Measurements from ENCODE around the gene SIRT2.
"Not testable (repeated sequence)": the region's sequence is repeated elsewhere in the genome, so short reads cannot be mapped to it uniquely, and the experiment has no call there.

Gene SIRT2

DNA sequence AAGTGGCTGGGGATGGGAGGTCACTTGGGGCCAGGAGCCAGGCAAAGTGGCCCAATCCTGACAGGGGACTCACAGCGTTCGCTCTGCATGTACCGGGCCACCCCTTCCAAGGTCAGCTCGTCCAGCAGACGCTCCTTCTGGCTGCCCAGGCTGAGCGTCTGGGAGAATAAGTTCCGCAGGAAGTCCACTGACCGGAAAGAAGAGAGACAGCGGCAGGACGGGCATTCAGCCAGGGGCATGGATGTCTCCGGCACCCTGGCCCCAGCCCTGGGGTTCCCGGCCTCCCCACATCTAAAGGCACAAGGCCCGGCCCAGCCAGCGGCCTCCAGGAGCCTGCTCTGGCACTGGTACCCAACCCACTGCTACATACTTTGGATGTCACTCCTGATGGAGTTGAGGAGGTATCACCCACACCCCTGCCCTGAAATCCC, 6.1 kb downstream of the SIRT2 start:
- H3K9me3 Mint-ChIP-seq, result no peaks in the 10 kb centered on the region
- H3K27ac Mint-ChIP-seq, result no peak overlapping the region
- ATAC-seq (replicated peaks) (no peak), DNase-seq (no peak)
- H3K4me1 Mint-ChIP-seq, result peaks cover 18 to 31% of the 10 kb centered on the region in 2 donors
- H3K36me3 Mint-ChIP-seq, result peaks cover 22 to 23% of the 10 kb centered on the region in 2 donors
- no peaks in the 10 kb centered on the region for H3K27me3 Mint-ChIP-seq
- no peak overlapping the region for H3K4me3 Mint-ChIP-seq

DNA sequence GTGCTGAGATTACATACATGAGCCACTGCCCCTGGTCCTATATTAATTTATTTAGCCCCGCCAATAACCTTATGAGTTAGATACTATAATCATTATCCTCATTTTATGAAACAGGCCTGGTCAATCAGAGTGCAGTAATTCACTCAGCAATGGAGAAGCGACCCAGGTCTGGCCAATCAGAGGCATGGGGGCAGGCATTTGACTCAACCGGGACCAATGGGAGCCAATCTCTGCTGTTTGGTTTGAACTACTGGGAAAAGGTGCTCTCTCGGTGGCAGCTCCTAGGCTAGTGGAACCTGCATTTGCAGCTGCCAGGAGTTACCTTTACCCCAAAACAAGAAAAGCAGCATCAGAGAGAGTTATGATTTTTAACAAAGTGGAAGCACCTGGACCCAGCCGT, 6.6 kb downstream of the SIRT2 start:
- DNase-seq, result no peak
- H3K36me3 Mint-ChIP-seq, result peaks cover 22 to 23% of the 10 kb centered on the region in 2 donors

GRCh38 chr19:38891771-38892170, 7.6 kb downstream of the SIRT2 start:
- H3K27ac Mint-ChIP-seq, result peak overlapping the region; percentile 5
- ATAC-seq (replicated peaks) (no peak), DNase-seq (no peak)
- peaks cover 20 to 23% of the 10 kb centered on the region in 2 donors for H3K36me3 Mint-ChIP-seq
- no peaks in the 10 kb centered on the region for H3K27me3 Mint-ChIP-seq
- peaks cover 7 to 21% of the 10 kb centered on the region in 2 donors for H3K4me1 Mint-ChIP-seq
- no peaks in the 10 kb centered on the region for H3K9me3 Mint-ChIP-seq
- no peak overlapping the region for H3K4me3 Mint-ChIP-seq

More for the DNA sequence above, 6.6 kb downstream of the SIRT2 start:
- Mint-ChIP-seq H3K4me3 (no peak overlapping the region), H3K9me3 (no peaks in the 10 kb centered on the region), H3K27ac (no peak overlapping the region), H3K27me3 (no peaks in the 10 kb centered on the region), H3K4me1 (peaks cover 15 to 26% of the 10 kb centered on the region in 2 donors)
- ATAC-seq (replicated peaks), result no peak

- Mint-ChIP-seq H3K4me3 (no peak overlapping the region), H3K9me3 (no peaks in the 10 kb centered on the region), H3K36me3 (peaks cover 19 to 23% of the 10 kb centered on the region in 2 donors), H3K27me3 (no peaks in the 10 kb centered on the region), H3K4me1 (peaks cover 7 to 17% of the 10 kb centered on the region in 2 donors), H3K27ac (no peak overlapping the region)
- no peak for ATAC-seq (replicated peaks)
- DNase-seq, result no peak
Measured at GRCh38 chr19:38890686-38891085, 8.7 kb downstream of the SIRT2 start.

GRCh38 chr19:38889803-38890202, 9.6 kb downstream of the SIRT2 start:
- ATAC-seq (replicated peaks) (no peak), DNase-seq (no peak)
- no peak overlapping the region for H3K27ac Mint-ChIP-seq
- H3K27me3 Mint-ChIP-seq, result no peaks in the 10 kb centered on the region
- no peaks in the 10 kb centered on the region for H3K9me3 Mint-ChIP-seq
- peaks cover 18 to 23% of the 10 kb centered on the region in 2 donors for H3K36me3 Mint-ChIP-seq
- H3K4me3 Mint-ChIP-seq, result no peak overlapping the region
- H3K4me1 Mint-ChIP-seq, result peaks cover 3 to 9% of the 10 kb centered on the region in 2 donors

DNA sequence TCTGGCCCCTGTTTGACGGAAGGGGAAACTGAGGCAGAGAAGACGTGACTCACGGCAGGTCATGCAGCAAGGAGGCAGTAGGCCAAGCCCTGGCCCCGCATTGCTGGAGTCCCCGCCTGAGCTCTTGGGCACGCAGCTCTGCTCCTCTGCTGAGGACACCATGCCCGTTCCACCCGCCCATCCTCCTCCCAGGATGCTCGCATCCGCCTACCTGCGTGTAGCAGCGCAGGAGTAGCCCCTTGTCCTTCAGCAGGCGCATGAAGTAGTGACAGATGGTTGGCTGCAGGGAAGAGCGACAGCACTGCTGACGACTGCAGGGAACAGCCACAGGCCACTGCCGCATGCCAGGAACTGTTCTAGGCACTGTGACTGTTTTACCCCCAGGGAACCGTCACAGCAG, 10.5 kb downstream of the SIRT2 start:
- ATAC-seq (replicated peaks) (no peak), DNase-seq (no peak)
- no peaks in the 10 kb centered on the region for H3K9me3 Mint-ChIP-seq
- no peaks in the 10 kb centered on the region for H3K27me3 Mint-ChIP-seq
- H3K4me1 Mint-ChIP-seq, result peaks cover 0 to 5% of the 10 kb centered on the region in 2 donors
- H3K27ac Mint-ChIP-seq, result no peak overlapping the region
- peaks cover 15 to 19% of the 10 kb centered on the region in 2 donors for H3K36me3 Mint-ChIP-seq
- H3K4me3 Mint-ChIP-seq, result no peak overlapping the region

GRCh38 chr19:38884691-38885090, 14.7 kb downstream of the SIRT2 start:
- not testable (repeated sequence) for H3K9me3 Mint-ChIP-seq; H3K4me3 Mint-ChIP-seq; DNase-seq; ATAC-seq (replicated peaks); H3K27me3 Mint-ChIP-seq; H3K27ac Mint-ChIP-seq
- Mint-ChIP-seq H3K4me1 (peaks cover 7 to 25% of the 10 kb centered on the region in 2 donors), H3K36me3 (peaks cover 21 to 26% of the 10 kb centered on the region in 2 donors)

DNA sequence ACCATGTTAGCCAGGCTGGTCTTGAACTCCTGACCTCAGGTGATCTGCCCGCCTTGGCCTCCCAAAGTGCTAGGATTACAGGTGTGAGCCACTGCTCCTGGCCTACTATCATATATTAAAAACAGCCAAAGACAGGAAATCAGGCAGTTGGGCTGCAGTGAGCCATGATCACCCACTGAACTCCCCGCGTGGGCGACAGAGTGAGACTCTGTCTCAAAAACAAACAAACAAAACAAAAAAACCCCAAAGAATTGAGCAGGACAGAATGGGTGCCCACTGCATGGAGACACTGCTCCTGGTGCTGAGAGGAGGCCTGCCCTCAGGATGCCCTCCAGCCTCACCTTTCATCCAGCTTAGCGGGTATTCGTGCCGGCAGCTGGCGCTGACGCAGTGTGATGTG, 16.1 kb downstream of the SIRT2 start:
- peak overlapping the region; percentile 6 for H3K27ac Mint-ChIP-seq
- peaks cover 13 to 34% of the 10 kb centered on the region in 2 donors for H3K4me1 Mint-ChIP-seq
- DNase-seq, result no peak
- H3K9me3 Mint-ChIP-seq, result no peaks in the 10 kb centered on the region
- H3K4me3 Mint-ChIP-seq, result no peak overlapping the region
- H3K36me3 Mint-ChIP-seq, result peaks cover 15 to 17% of the 10 kb centered on the region in 2 donors
- H3K27me3 Mint-ChIP-seq, result no peaks in the 10 kb centered on the region
- ATAC-seq (replicated peaks), result no peak

DNA sequence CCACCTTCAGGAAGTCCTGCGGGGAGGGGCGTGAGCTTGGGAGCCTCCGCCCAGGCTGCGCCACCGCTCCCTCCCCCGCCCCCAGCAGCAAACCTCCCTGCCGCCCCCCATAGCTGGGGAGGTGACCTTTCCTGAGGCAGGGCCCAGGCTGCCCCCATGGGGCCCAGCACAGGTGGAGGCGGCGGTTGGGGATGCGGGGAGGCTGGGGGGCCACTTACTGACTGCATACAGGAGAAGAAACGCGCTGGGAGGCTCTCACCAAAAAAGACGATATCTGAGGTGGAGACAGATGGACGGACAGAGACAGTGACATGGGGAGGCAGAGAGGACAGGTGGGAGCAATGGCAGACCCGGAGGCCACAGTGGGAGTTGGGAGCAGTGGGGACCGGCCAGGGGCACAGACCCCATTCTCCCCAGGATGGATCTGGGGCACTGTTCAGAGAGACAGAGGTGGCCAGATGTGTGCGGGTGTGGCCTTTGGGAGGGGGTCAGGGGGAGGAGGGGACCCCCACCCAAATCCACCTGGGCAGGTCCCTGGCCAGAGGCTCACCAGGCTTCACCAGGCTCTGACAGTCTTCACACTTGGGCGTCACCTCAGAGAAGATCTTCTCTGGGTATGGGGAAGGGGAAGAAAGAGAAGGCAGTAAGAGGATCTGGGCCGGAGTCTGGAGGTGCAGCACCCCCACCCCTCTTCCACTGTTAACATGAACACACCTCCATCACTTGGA, 18.4 kb downstream of the SIRT2 start:
- Mint-ChIP-seq H3K9me3 (no peaks in the 10 kb centered on the region), H3K36me3 (peaks cover 21 to 27% of the 10 kb centered on the region in 2 donors), H3K4me3 (no peak overlapping the region), H3K27ac (peak overlapping the region; percentile 60), H3K4me1 (peaks cover 26 to 49% of the 10 kb centered on the region in 2 donors), H3K27me3 (no peaks in the 10 kb centered on the region)
- DNase-seq (no peak), ATAC-seq (replicated peaks) (no peak)

GRCh38 chr19:38880076-38880881, 19.1 kb downstream of the SIRT2 start:
- Mint-ChIP-seq H3K36me3 (peaks cover 22 to 32% of the 10 kb centered on the region in 2 donors), H3K4me3 (no peak overlapping the region), H3K9me3 (no peaks in the 10 kb centered on the region), H3K27ac (peak overlapping the region; percentile 81), H3K4me1 (peaks cover 27 to 49% of the 10 kb centered on the region in 2 donors), H3K27me3 (no peaks in the 10 kb centered on the region)
- DNase-seq (no peak), ATAC-seq (replicated peaks) (no peak)

- no peak for DNase-seq
- no peak overlapping the region for H3K4me3 Mint-ChIP-seq
- H3K9me3 Mint-ChIP-seq, result no peaks in the 10 kb centered on the region
- no peak for ATAC-seq (replicated peaks)
- H3K27ac Mint-ChIP-seq, result peak overlapping the region; percentile 99
- H3K36me3 Mint-ChIP-seq, result peaks cover 22 to 34% of the 10 kb centered on the region in 2 donors
- H3K27me3 Mint-ChIP-seq, result no peaks in the 10 kb centered on the region
- peaks cover 27 to 49% of the 10 kb centered on the region in 2 donors for H3K4me1 Mint-ChIP-seq
Measured at GRCh38 chr19:38879400-38879751, 20.0 kb downstream of the SIRT2 start.

DNA sequence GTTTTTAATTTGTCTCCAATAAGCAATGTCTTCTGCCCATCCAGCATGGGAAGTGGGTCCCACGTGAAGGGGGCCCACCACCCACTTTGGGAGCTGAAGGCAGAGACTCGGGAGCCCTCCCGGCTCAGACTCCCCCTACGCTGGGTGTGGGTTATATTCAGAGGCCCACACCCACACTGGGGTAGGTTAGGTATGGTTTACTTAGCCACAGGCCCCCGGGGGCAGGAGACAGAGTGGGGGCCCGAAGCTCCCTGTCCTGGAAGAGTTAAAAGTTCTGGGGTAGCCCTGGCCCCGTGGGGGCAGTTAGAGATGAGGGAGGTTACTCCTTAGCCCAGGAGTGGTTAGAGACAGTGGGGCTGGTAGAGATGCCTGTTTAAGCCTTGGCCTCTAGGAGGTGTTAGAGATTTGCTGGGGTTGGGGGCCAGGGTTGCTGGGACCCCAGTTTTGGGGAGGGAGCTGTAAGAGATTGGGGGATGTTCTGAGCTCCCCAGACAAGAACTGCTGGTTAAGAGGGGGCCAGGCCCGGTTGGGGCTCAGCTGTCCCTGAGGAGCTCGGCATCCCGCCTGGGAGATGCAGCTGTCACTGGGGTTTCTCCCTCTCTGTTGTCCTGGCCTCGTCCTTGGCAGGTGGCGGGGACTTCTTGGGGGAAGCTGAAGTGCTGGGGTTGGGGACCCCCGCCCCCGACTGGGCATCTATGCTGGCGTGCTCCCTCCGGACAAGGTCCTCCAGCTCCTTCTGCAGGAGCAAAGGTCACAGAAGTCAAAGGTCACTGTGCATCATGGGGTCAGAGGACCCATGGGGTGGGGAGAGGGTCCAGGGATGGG, 20.6 kb downstream of the SIRT2 start:
- H3K27ac Mint-ChIP-seq, result peak overlapping the region; percentile 99
- H3K9me3 Mint-ChIP-seq, result no peaks in the 10 kb centered on the region
- peaks cover 28 to 48% of the 10 kb centered on the region in 2 donors for H3K4me1 Mint-ChIP-seq
- peak overlapping the region; percentile 97 for H3K4me3 Mint-ChIP-seq
- DNase-seq, result no peak
- ATAC-seq (replicated peaks), result peak; percentile 17 to 32
- peaks cover 25 to 40% of the 10 kb centered on the region in 2 donors for H3K36me3 Mint-ChIP-seq
- no peaks in the 10 kb centered on the region for H3K27me3 Mint-ChIP-seq

GRCh38 chr19:38877781-38878574, 21.4 kb downstream of the SIRT2 start, which contains the start of gene RINL:
RINL (minus strand) TSS chr19:38878275; CDS start chr19:38876742, 1,533 bp downstream.
- no peaks in the 10 kb centered on the region for H3K27me3 Mint-ChIP-seq
- H3K4me3 Mint-ChIP-seq, result peak within 1 kb of the TSS; percentile 97
- H3K9me3 Mint-ChIP-seq, result no peaks in the 10 kb centered on the region
- peak; percentile 95 for ATAC-seq (replicated peaks)
- DNase-seq, result peak; percentile 58
- peak within 1 kb of the TSS; percentile 99 for H3K27ac Mint-ChIP-seq
- peaks cover 27 to 46% of the 10 kb centered on the region in 2 donors for H3K4me1 Mint-ChIP-seq
- peaks cover 26 to 39% of the 10 kb centered on the region in 2 donors for H3K36me3 Mint-ChIP-seq

All from stimulated activated naive B cell treated with anti-CD40 and anti-IgM and Interleukin-4, amounts not matched to agents 10 μg/mL and 1 μg/mL and 100 μg/mL, for 72 hours (primary cell).